AG09319 (cell line): ENCODE data around the gene ELAPOR1.

Experiments used
- DNase-seq: peaks from one replicate; pipeline ENCODE4 v3.0.0-alpha.2; 2010; ENCODE audit warnings: low read depth; ENCODE audit errors: extremely low read depth
- CTCF ChIP-seq: IDR thresholded peaks from 2 replicates; pipeline ENCODE4 v1.5.1; 2011; ENCODE audit warnings: low read depth, mild to moderate bottlenecking, inconsistent platforms, low read length, moderate library complexity

Gene ELAPOR1

DNA sequence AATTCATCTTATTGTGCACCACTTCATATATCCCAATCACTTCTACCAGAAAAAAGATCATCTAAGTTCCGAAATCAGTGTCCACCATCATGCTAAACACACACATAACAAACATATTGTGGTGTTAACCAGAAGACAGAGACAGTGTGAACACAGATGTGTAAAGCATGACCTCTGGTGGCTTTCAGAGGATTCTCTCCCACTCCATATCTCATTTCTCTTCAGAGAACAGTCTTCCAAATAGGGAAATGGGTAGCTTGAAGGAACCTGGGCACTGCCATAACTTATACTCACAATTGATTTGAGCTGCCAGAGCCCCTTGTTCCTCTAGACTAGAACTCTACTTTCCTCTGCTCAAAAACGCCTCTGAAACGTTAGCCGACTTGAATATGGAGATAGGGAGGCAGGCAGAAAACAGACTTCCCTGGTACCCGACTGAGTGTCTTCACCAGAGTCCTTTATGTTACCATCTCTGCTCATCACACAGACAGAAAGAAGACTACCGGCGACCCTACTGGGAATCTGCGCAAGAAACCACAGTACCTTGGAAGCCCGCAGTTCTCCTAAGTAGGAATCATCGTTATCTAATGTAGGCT is 1.8 kb upstream of the ELAPOR1 start:
- TF ChIP-seq CTCF, result peak; percentile 35
- no peak for DNase-seq

GRCh38 chr1:109112652-109113285 is 1.1 kb upstream of the ELAPOR1 start:
- DNase-seq, result peak; percentile 70
- peak; percentile 98 for TF ChIP-seq CTCF

DNA sequence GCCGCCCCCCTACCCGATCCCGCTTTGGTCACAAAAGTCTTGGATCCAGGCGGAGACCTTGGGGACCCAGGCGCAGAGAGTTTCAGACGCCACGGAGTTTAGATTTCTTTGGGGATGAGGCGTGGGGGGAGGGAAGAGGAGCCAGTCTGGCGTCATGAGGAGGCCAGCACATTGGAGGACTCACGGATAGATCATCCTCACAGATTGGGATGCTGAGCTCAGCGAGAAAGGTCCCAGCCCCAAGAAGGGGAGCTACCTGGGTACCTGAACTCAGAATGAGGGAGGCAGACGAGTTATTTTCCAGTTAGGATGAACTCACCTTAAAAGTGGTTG is 393 bp downstream of the ELAPOR1 start:
- DNase-seq, result no peak
- no peak for TF ChIP-seq CTCF

DNA sequence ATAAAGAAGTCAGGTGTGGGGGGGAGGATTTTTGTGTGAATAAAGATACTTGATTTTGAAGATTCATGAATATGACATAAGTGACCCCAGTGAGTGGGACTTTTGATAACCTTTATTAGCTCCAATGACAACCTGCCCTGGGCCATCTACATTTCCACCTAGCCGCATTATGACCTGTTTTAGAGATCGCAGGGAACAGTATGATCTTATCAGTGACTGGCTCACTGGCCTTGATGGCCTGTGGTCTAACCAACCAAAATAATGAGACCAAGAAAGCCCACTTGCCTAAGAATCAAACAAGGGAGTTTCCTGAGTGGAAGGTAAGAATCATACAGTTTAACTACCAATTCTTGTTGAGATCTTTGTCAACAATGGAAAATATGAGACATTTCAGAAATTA is 1.8 kb downstream of the ELAPOR1 start:
- DNase-seq, result no peak
- TF ChIP-seq CTCF, result no peak

GRCh38 chr1:109116286-109116685 is 2.4 kb downstream of the ELAPOR1 start:
- DNase-seq, result no peak
- no peak for TF ChIP-seq CTCF

DNA sequence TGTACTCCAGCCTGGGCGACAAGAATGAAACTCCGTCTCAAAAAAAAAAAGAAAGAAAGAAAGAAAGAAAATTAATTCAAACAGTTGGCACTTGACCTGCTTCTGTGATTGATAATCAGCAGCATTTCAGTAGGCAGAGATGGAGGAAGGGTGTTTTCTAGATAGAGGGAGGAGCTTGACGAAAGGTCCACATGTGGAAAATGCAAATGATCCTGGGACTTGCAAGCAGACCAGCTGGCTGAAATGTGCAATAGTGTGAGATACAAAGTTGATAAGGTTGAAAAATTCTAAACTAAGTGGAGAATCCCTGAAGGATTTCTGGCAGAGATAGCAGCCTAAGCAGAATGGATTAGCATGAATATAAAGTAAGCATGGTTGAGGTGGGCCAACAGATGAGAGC is 4.2 kb downstream of the ELAPOR1 start:
- no peak for TF ChIP-seq CTCF
- no peak for DNase-seq

GRCh38 chr1:109120356-109120755 is 6.4 kb downstream of the ELAPOR1 start:
- no peak for TF ChIP-seq CTCF
- no peak for DNase-seq
